ENCODE data around the gene FNDC3B.

FNDC3B gene

DNA sequence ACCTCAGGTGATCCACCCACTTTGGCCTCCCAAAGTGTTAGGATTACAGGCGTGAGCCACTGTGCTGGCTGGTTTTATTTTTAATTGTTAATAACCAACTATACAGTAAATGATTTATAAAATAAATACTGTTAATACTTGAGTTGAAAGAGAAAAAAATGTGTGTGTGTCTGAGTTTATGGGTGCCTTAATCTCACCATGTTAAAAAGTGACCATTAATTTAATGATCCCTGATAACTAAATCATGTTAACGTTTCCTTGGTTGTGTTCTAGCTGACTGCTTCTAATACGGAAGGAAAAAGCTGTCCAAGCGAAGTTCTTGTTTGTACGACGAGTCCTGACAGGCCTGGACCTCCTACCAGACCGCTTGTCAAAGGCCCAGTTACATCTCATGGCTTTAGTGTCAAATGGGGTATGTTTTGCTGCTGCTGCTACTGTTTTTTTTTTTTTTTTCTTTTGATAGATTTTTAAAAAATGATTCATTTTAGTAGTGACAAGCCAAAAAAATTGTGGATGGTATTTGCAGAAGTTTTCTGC is 295.4 kb downstream of the FNDC3B start:
- H3K9me3 Mint-ChIP-seq, result no peaks in the 10 kb centered on the region
- H3K36me3 Mint-ChIP-seq (ENCODE audit: low read depth), result peaks cover 38% of the 10 kb centered on the region
- H3K27me3 Mint-ChIP-seq, result no peaks in the 10 kb centered on the region
- H3K4me1 Mint-ChIP-seq (ENCODE audit: low read depth), result peaks cover 3% of the 10 kb centered on the region
- no peak overlapping the region for H3K4me3 Mint-ChIP-seq
- DNase-seq, result no peak
- no peak overlapping the region for H3K27ac Mint-ChIP-seq

DNA sequence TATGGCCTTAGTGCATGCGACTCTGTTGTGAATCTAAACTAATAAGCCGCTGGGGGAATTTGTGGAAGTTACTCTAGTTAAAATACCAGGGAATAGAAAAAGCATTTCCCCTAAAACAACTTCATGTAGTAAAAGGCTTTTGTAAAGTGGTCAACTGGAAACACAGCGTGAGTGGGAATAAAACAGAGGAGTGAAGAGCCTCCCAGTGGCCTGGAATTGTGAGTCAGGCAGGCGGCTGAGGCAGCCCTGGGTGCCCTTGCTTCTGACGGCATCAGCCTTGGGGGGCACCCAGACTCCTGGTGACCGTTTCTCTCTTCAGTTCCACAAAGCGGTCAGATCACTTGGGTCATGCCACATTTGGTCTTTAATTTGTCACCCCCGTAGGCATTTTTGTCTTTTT is 300.5 kb downstream of the FNDC3B start:
- Mint-ChIP-seq H3K4me3 (no peak overlapping the region), H3K9me3 (no peaks in the 10 kb centered on the region), H3K4me1 (ENCODE audit: low read depth) (no peaks in the 10 kb centered on the region), H3K36me3 (ENCODE audit: low read depth) (peaks cover 53% of the 10 kb centered on the region), H3K27me3 (no peaks in the 10 kb centered on the region), H3K27ac (no peak overlapping the region)
- no peak for DNase-seq

GRCh38 chr3:172340583-172340982 is 301.2 kb downstream of the FNDC3B start:
- DNase-seq, result no peak
- Mint-ChIP-seq H3K4me1 (ENCODE audit: low read depth) (no peaks in the 10 kb centered on the region), H3K27me3 (no peaks in the 10 kb centered on the region), H3K36me3 (ENCODE audit: low read depth) (peaks cover 58% of the 10 kb centered on the region), H3K4me3 (no peak overlapping the region), H3K27ac (no peak overlapping the region), H3K9me3 (no peaks in the 10 kb centered on the region)

- Mint-ChIP-seq H3K27ac (no peak overlapping the region), H3K4me1 (ENCODE audit: low read depth) (no peaks in the 10 kb centered on the region), H3K4me3 (no peak overlapping the region), H3K9me3 (no peaks in the 10 kb centered on the region), H3K27me3 (no peaks in the 10 kb centered on the region), H3K36me3 (ENCODE audit: low read depth) (peaks cover 63% of the 10 kb centered on the region)
- DNase-seq, result no peak
Measured at GRCh38 chr3:172341482-172342059, 302.2 kb downstream of the FNDC3B start.

DNA sequence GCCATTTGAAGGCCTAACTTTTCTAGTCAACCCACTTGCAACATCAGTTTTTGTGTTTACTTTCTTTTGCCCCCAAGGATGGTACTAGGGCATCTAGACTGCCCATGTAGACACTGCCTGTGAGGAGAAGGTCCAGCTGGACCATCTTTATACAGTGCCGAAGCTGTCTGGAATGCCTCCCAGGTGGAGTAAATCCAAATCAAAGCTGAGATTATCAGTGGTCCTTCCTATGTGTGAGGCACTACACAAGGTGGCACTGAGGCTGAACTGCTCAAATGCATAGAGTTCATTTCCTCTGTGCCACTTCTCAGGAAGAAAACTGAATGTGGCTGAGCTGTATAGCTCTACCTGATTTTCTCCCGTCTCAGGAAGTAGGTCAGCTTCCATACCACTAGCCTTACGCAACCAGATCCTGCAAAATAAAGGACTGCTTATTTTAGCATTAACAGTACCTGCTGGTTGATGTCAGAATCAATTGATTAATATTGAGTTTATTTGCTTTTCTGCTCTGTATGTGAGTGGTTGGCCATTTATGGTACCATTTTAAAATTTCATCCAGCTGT is 302.8 kb downstream of the FNDC3B start:
- H3K27ac Mint-ChIP-seq, result no peak overlapping the region
- H3K27me3 Mint-ChIP-seq, result no peaks in the 10 kb centered on the region
- H3K36me3 Mint-ChIP-seq (ENCODE audit: low read depth), result peaks cover 62% of the 10 kb centered on the region
- no peaks in the 10 kb centered on the region for H3K4me1 Mint-ChIP-seq (ENCODE audit: low read depth)
- no peaks in the 10 kb centered on the region for H3K9me3 Mint-ChIP-seq
- no peak for DNase-seq
- H3K4me3 Mint-ChIP-seq, result no peak overlapping the region

- H3K27ac Mint-ChIP-seq, result no peak overlapping the region
- no peaks in the 10 kb centered on the region for H3K27me3 Mint-ChIP-seq
- H3K4me3 Mint-ChIP-seq, result no peak overlapping the region
- H3K4me1 Mint-ChIP-seq (ENCODE audit: low read depth), result peaks cover under 1% of the 10 kb centered on the region
- peaks cover 68% of the 10 kb centered on the region for H3K36me3 Mint-ChIP-seq (ENCODE audit: low read depth)
- DNase-seq, result no peak
- H3K9me3 Mint-ChIP-seq, result no peaks in the 10 kb centered on the region
Measured at GRCh38 chr3:172343117-172343516, 303.7 kb downstream of the FNDC3B start.

DNA sequence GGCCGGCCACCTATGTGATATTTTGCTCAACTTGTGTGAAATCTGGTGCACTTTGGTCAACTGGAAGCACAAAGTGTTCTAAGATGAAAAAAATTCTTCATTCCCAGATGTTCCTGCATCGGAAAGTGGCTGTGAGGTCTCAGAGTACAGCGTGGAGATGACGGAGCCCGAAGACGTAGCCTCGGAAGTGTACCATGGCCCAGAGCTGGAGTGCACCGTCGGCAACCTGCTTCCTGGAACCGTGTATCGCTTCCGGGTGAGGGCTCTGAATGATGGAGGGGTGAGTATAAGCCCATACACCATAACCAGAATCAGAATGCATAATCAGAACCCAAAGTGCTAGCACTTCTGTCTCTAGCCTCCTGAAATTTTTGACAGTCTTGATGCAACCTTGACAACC is 304.6 kb downstream of the FNDC3B start:
- Mint-ChIP-seq H3K27me3 (no peaks in the 10 kb centered on the region), H3K27ac (no peak overlapping the region), H3K4me1 (ENCODE audit: low read depth) (peaks cover 3% of the 10 kb centered on the region), H3K36me3 (ENCODE audit: low read depth) (peaks cover 75% of the 10 kb centered on the region), H3K4me3 (no peak overlapping the region), H3K9me3 (no peaks in the 10 kb centered on the region)
- DNase-seq, result no peak

DNA sequence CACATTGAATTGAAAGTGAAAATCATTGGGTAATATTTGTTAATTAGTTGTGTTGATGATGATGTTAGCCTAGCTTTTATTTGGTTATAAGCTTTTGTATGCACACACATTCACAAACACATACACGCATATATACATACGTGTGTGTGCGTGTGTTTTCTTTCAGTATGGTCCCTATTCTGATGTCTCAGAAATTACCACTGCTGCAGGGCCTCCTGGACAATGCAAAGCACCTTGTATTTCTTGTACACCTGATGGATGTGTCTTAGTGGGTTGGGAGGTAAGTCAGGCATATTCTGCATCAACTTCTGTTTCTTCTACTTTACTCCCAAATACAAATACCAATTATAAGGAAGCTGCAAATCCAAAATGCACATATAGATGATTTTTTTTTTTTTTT is 306.8 kb downstream of the FNDC3B start:
- Mint-ChIP-seq H3K36me3 (ENCODE audit: low read depth) (peaks cover 76% of the 10 kb centered on the region), H3K9me3 (no peaks in the 10 kb centered on the region), H3K4me1 (ENCODE audit: low read depth) (peaks cover 3% of the 10 kb centered on the region), H3K27me3 (no peaks in the 10 kb centered on the region), H3K27ac (no peak overlapping the region), H3K4me3 (no peak overlapping the region)
- no peak for DNase-seq

GRCh38 chr3:172347895-172348679 is 308.7 kb downstream of the FNDC3B start:
- Mint-ChIP-seq H3K4me1 (ENCODE audit: low read depth) (peaks cover 3% of the 10 kb centered on the region), H3K36me3 (ENCODE audit: low read depth) (peaks cover 76% of the 10 kb centered on the region), H3K27me3 (no peaks in the 10 kb centered on the region), H3K9me3 (no peaks in the 10 kb centered on the region), H3K4me3 (no peak overlapping the region), H3K27ac (no peak overlapping the region)
- no peak for DNase-seq

GRCh38 chr3:172351895-172352466 is 312.6 kb downstream of the FNDC3B start:
- no peaks in the 10 kb centered on the region for H3K27me3 Mint-ChIP-seq
- peaks cover 74% of the 10 kb centered on the region for H3K36me3 Mint-ChIP-seq (ENCODE audit: low read depth)
- no peak overlapping the region for H3K27ac Mint-ChIP-seq
- no peak overlapping the region for H3K4me3 Mint-ChIP-seq
- no peak for DNase-seq
- peaks cover 3% of the 10 kb centered on the region for H3K4me1 Mint-ChIP-seq (ENCODE audit: low read depth)
- H3K9me3 Mint-ChIP-seq, result no peaks in the 10 kb centered on the region

DNA sequence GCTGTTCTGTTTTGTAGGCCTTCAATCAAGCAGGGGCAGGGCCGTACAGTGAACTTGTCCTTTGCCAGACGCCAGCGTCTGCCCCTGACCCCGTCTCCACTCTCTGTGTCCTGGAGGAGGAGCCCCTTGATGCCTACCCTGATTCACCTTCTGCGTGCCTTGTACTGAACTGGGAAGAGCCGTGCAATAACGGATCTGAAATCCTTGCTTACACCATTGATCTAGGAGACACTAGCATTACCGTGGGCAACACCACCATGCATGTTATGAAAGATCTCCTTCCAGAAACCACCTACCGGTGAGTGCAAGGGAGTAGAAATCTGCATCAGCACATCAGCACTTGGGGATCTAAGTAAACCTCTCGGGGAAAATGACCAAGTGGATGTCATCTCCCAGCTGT is 313.4 kb downstream of the FNDC3B start:
- no peak overlapping the region for H3K4me3 Mint-ChIP-seq
- H3K27ac Mint-ChIP-seq, result no peak overlapping the region
- H3K36me3 Mint-ChIP-seq (ENCODE audit: low read depth), result peaks cover 70% of the 10 kb centered on the region
- peaks cover 3% of the 10 kb centered on the region for H3K4me1 Mint-ChIP-seq (ENCODE audit: low read depth)
- H3K9me3 Mint-ChIP-seq, result no peaks in the 10 kb centered on the region
- no peak for DNase-seq
- no peaks in the 10 kb centered on the region for H3K27me3 Mint-ChIP-seq

DNA sequence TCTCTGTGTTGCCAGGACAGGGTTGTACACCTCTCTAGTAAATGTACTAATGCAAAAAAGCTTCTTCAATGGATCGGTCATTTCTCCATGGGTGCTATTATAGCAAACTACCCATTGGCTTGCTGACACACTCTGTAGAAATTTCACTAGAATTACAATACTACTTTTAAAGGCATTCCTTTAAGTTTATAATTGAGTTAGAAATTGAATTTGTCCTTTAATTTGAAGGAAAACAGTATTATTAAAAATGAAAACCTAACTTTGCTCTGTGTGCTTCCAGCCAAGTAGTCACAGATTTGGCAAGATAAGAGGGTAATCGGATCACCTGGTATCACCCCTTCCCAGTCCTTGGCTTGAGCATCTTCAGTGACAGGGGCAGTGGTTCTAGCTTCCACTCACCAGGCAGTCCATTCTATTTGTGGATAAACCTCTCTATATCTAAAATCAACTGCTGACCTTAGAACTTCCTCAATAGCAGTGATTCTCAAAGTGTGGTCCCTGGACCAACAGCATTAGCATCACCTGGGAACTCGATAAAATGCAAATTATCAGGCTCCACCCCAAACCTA is 315.6 kb downstream of the FNDC3B start:
- DNase-seq, result no peak
- peaks cover 69% of the 10 kb centered on the region for H3K36me3 Mint-ChIP-seq (ENCODE audit: low read depth)
- no peaks in the 10 kb centered on the region for H3K4me1 Mint-ChIP-seq (ENCODE audit: low read depth)
- H3K9me3 Mint-ChIP-seq, result no peaks in the 10 kb centered on the region
- no peak overlapping the region for H3K4me3 Mint-ChIP-seq
- no peaks in the 10 kb centered on the region for H3K27me3 Mint-ChIP-seq
- H3K27ac Mint-ChIP-seq, result no peak overlapping the region

DNA sequence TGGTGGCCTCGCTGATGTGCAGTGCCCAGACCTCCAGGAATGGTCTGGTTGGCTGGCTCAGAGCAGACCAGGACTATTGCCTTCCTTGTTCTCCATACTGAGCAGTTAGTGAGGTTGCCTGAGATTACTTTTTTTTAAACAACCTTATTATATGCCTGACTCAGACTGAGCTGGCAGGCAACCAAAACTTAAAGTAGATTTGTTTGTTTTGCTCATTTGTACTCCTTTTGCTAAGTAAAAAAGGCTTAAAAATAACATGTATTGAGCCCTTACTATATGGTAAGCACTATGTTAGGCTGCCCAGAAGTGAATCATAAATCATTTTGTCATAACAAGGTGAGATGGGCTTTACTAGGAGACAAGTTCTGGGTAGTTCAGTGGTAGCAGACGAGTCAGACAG is 316.5 kb downstream of the FNDC3B start:
- H3K9me3 Mint-ChIP-seq, result no peaks in the 10 kb centered on the region
- H3K4me1 Mint-ChIP-seq (ENCODE audit: low read depth), result no peaks in the 10 kb centered on the region
- no peak for DNase-seq
- H3K27ac Mint-ChIP-seq, result no peak overlapping the region
- H3K36me3 Mint-ChIP-seq (ENCODE audit: low read depth), result peaks cover 71% of the 10 kb centered on the region
- no peaks in the 10 kb centered on the region for H3K27me3 Mint-ChIP-seq
- no peak overlapping the region for H3K4me3 Mint-ChIP-seq

- Mint-ChIP-seq H3K9me3 (no peaks in the 10 kb centered on the region), H3K36me3 (ENCODE audit: low read depth) (peaks cover 73% of the 10 kb centered on the region), H3K27ac (no peak overlapping the region), H3K4me1 (ENCODE audit: low read depth) (no peaks in the 10 kb centered on the region), H3K27me3 (no peaks in the 10 kb centered on the region), H3K4me3 (no peak overlapping the region)
- no peak for DNase-seq
Measured at GRCh38 chr3:172356427-172356826, 317.0 kb downstream of the FNDC3B start.
